Stomach (tissue), 9 donors: Measurements from ENCODE around the gene RANBP17. TPM values are rescaled to one million over a fixed set of nuclear protein-coding genes. Genes with fewer than 3 reads are reported as not detected.

ENCODE experiments used
- DNase-seq, 2 donors: peaks; one replicate each; pipeline versions ENCODE4 v3.0.0 to v3.0.0-alpha.2; 2013 to 2019
- H3K27ac ChIP-seq, 5 donors: fragments of 200-600 bp in 4 of 5; sonication (generic) in 4 of 5; one replicate each; pipeline ENCODE4 v1.5.1; 2013 to 2019; ENCODE audit warnings: mild to moderate bottlenecking in 1 of 5, moderate library complexity in 1 of 5
- H3K27me3 ChIP-seq, 3 donors: fragments of 200-600 bp; sonication (generic); one replicate each; pipeline ENCODE4 v1.5.1; 2017 to 2019; ENCODE audit warnings: mixed run types in 1 of 3
- H3K36me3 ChIP-seq, 4 donors: fragments of 200-600 bp; sonication (generic); 1 replicate in 3 of 4; 2 replicates in 1 of 4; pipeline ENCODE4 v1.5.1; 2016 to 2019
- H3K4me1 ChIP-seq, 4 donors: fragments of 200-600 bp; sonication (generic); one replicate each; pipeline ENCODE4 v1.5.1; 2016 to 2019
- H3K4me3 ChIP-seq, 4 donors: fragments of 200-600 bp; sonication (generic) in 3 of 4; one replicate each; pipeline ENCODE4 v1.5.1; 2016 to 2019; ENCODE audit warnings: mild to moderate bottlenecking in 1 of 4
- H3K9me3 ChIP-seq, 4 donors: fragments of 200-600 bp; sonication (generic); one replicate each; pipeline ENCODE4 v1.5.1; 2016 to 2019
- CTCF ChIP-seq, 7 experiments: fragments of 450-650 bp in 4 of 7; fragments of 200-600 bp in 3 of 7; sonication (generic) in 3 of 7; IDR thresholded peaks; one replicate each; pipeline ENCODE4 v1.5.1; 2016 to 2019; ENCODE audit warnings: antibody characterized with exemption in 7 of 7, control low read depth in 2 of 7, mild to moderate bottlenecking in 1 of 7
- EP300 ChIP-seq: sonication (generic); formaldehyde crosslinking; IDR thresholded peaks from one replicate; pipeline ENCODE4 v1.6.1; 2017; ENCODE audit warnings: antibody characterized with exemption
- POLR2A ChIP-seq, 4 donors: fragments of 450-650 bp; IDR thresholded peaks; one replicate each; pipeline ENCODE4 v1.6.1; 2016; ENCODE audit warnings: antibody characterized with exemption in 4 of 4, control low read depth in 2 of 4, mild to moderate bottlenecking in 1 of 4, moderate library complexity in 1 of 4
- POLR2AphosphoS5 ChIP-seq, 3 donors: sonication (generic); formaldehyde crosslinking; IDR thresholded peaks; one replicate each; pipeline ENCODE4 v1.6.1; 2016; ENCODE audit warnings: antibody characterized with exemption in 3 of 3
- WGBS, 5 donors: extraction: QIAGEN DNeasy Blood & Tissue Kit in 3 of 5; methylation state at CpG; one replicate each; pipeline versions ENCODE4 v1.1.5 to v1.1.7; 2013 to 2018; 5-methylcytosine and 5-hydroxymethylcytosine counted together
- intact Hi-C: fragments of 100-400 bp; cut with DNase I; formaldehyde crosslinking; loops from one replicate; pipeline ENCODE4 v1.15.1; 2023; ENCODE audit warnings: low total_unique reads
- polyA plus RNA-seq, 3 donors: library from polyadenylated mRNA; stranded (reverse); fragments of 200-250 nt; gene quantifications; one replicate each; pipeline ENCODE4 v1.2.3, GENCODE V29; 2013
- total RNA-seq, 5 donors: library from RNA; depleted of rRNA; stranded (reverse); fragments of >200 nt; gene quantifications; one replicate each; pipeline versions ENCODE4 v1.1.0 to v1.2.3, GENCODE V29; 2014 to 2016
- donor health status: healthy with polysubstance abuse.
- donor health status: Bipolar disorder and iron deficiency.
- donor health status: healthy.

The RANBP17 gene
- total and polyA plus RNA-seq, 8 donors = 1.4 to 75.6 (median 10.5) TPM

- Histone ChIP-seq H3K4me3 (no peak overlapping the region), H3K4me1 (no peaks in the 10 kb centered on the region), H3K27ac (no peak overlapping the region), H3K27me3 (no peaks in the 10 kb centered on the region), H3K36me3 (no peaks in the 10 kb centered on the region), H3K9me3 (no peaks in the 10 kb centered on the region)
- TF ChIP-seq CTCF (IDR thresholded peaks at IDR 0.05) (no peak), POLR2AphosphoS5 (IDR thresholded peaks at IDR 0.05) (no peak)
- 72 to 87% (median 76%) methylated on average over 6 of the region's 6 CpGs for WGBS, 5 donors
- peak in 1 of 2 donors; percentile 6 for DNase-seq
- intact Hi-C loops = loop anchor here (10.0 kb wide), 1 partner anchor 123 kb away; no protein-coding TSS in a partner anchor
Observed at GRCh38 chr5:171201310-171201709, 339.5 kb downstream of the RANBP17 start.

GRCh38 chr5:171205375-171205774, 343.6 kb downstream of the RANBP17 start:
- intact Hi-C loops = loop anchor here (10.0 kb wide), 1 partner anchor 119 kb away; no protein-coding TSS in a partner anchor
- Histone ChIP-seq H3K27ac (no peak overlapping the region), H3K4me1 (peaks cover 0 to 5% (median 2%) of the 10 kb centered on the region in 4 donors), H3K9me3 (no peaks in the 10 kb centered on the region), H3K27me3 (no peaks in the 10 kb centered on the region), H3K4me3 (no peak overlapping the region), H3K36me3 (no peaks in the 10 kb centered on the region)
- 81 to 91% (median 90%) methylated on average over 8 of the region's 8 CpGs for WGBS, 5 donors
- DNase-seq = peak in 1 of 2 donors; percentile 17
- TF ChIP-seq CTCF (IDR thresholded peaks at IDR 0.05) (no peak), POLR2AphosphoS5 (IDR thresholded peaks at IDR 0.05) (no peak), POLR2A (IDR thresholded peaks at IDR 0.05) (no peak), EP300 (no peak)

GRCh38 chr5:171207256-171207847, 345.5 kb downstream of the RANBP17 start:
- no peaks in the 10 kb centered on the region for H3K27me3 ChIP-seq
- H3K9me3 ChIP-seq = no peaks in the 10 kb centered on the region
- peak in 1 of 2 donors; percentile 67 for DNase-seq
- no peaks in the 10 kb centered on the region for H3K36me3 ChIP-seq
- WGBS, 5 donors = 13 to 27% (median 16%) methylated on average over 6 of the region's 6 CpGs
- peaks cover 0 to 5% (median 2%) of the 10 kb centered on the region in 4 donors for H3K4me1 ChIP-seq
- H3K27ac ChIP-seq = no peak overlapping the region
- H3K4me3 ChIP-seq = no peak overlapping the region
- intact Hi-C loops = loop anchor here (10.0 kb wide), 1 partner anchor 117 kb away; no protein-coding TSS in a partner anchor
- TF ChIP-seq POLR2A (IDR thresholded peaks at IDR 0.05) = no peak
- TF ChIP-seq CTCF (IDR thresholded peaks at IDR 0.05) = peak in 5 of 7 experiments; percentile 6 to 42 (median 34)
- no peak for TF ChIP-seq POLR2AphosphoS5 (IDR thresholded peaks at IDR 0.05)

- 90 to 96% (median 92%) methylated on average over 2 of the region's 2 CpGs for WGBS, 5 donors
- Histone ChIP-seq H3K27ac (no peak overlapping the region), H3K36me3 (no peaks in the 10 kb centered on the region), H3K9me3 (no peaks in the 10 kb centered on the region), H3K4me3 (no peak overlapping the region), H3K27me3 (no peaks in the 10 kb centered on the region), H3K4me1 (no peaks in the 10 kb centered on the region)
- DNase-seq = no peak
- intact Hi-C loops = no loop called here
- TF ChIP-seq POLR2AphosphoS5 (IDR thresholded peaks at IDR 0.05) = no peak
- TF ChIP-seq CTCF (IDR thresholded peaks at IDR 0.05) = no peak
- no peak for TF ChIP-seq POLR2A (IDR thresholded peaks at IDR 0.05)
- no peak for TF ChIP-seq EP300
Observed at GRCh38 chr5:171221916-171222315, 360.1 kb downstream of the RANBP17 start.
